ENCODE data around the gene RGS2.

Gene RGS2

DNA sequence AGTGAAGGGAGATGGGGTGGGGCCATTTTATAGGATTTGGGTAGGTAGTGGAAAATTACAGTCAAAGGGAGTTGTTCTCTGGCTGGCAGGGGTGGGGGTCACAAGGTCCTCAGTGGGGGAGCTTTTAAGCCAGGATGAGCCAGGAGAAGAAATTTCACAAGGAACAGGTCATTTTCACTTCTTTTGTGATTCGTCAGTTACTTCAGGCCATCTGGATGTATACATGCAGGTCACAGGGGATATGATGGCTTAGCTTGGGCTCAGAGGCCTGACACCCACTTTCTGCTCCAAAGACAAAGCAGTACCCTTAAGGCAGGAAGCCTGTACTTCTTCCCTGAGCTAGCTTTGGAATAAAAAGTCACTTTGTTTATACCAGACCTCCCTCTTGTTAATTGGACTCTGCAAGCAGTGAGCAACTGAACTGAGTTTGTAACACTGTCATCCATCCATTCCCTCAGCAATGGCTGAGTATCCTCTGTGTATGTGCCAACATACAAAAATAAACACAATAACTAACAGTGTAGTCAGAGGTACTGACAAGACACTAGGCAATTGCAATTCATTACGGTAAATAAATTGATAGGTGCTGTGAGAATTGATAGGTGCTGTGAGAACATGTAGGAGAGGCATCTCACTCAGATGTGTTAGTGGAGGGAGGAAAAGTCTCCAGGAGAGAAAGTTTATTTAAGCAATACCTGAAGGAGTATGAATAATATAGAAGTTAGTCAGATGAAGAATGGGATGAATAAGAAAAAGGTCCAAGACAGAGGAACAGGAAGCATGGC is 14.7 kb upstream of the RGS2 start:
- H3K27ac ChIP-seq (ENCODE audit: insufficient read depth, low read depth, low read length, poor library complexity, severe bottlenecking), result no peak overlapping the region

DNA sequence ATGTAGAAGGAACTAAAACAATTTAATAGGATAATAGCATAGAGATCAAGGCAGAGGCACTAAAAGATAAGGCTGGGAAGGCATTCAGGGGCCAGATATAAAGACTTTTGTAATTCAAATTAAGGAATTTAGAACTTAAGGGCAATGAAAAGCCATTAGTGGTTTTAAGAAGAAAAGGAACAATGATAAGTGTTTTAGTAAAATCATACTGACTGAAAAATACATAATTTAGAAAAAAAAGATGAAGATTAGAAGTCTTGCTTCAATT is 14.1 kb upstream of the RGS2 start:
- H3K9me3 ChIP-seq (ENCODE audit: control insufficient read depth, low read length), result no peaks in the 10 kb centered on the region
- H3K27me3 ChIP-seq (ENCODE audit: control insufficient read depth, insufficient read depth, low read length, poor library complexity, severe bottlenecking), result no peaks in the 10 kb centered on the region
- no peaks in the 10 kb centered on the region for H3K4me1 ChIP-seq (ENCODE audit: control insufficient read depth, insufficient read depth, low read length)
- H3K36me3 ChIP-seq (ENCODE audit: control insufficient read depth, insufficient read depth, low read length), result no peaks in the 10 kb centered on the region
- no peak overlapping the region for H3K27ac ChIP-seq (ENCODE audit: insufficient read depth, low read depth, low read length, poor library complexity, severe bottlenecking)
- H3K4me3 ChIP-seq (ENCODE audit: insufficient read depth, low read depth, low read length), result no peak overlapping the region

More for the DNA sequence above, 14.7 kb upstream of the RGS2 start:
- Histone ChIP-seq H3K4me1 (ENCODE audit: control insufficient read depth, insufficient read depth, low read length) (no peaks in the 10 kb centered on the region), H3K4me3 (ENCODE audit: insufficient read depth, low read depth, low read length) (no peak overlapping the region), H3K27me3 (ENCODE audit: control insufficient read depth, insufficient read depth, low read length, poor library complexity, severe bottlenecking) (no peaks in the 10 kb centered on the region), H3K9me3 (ENCODE audit: control insufficient read depth, low read length) (no peaks in the 10 kb centered on the region), H3K36me3 (ENCODE audit: control insufficient read depth, insufficient read depth, low read length) (no peaks in the 10 kb centered on the region)
- 83 to 85% methylated on average over 2 of the region's 2 CpGs for WGBS, 2 experiments

GRCh38 chr1:192795916-192796618 is 12.8 kb upstream of the RGS2 start:
- H3K4me1 ChIP-seq (ENCODE audit: control insufficient read depth, insufficient read depth, low read length), result no peaks in the 10 kb centered on the region

GRCh38 chr1:192797143-192797542 is 11.7 kb upstream of the RGS2 start:
- Histone ChIP-seq H3K36me3 (ENCODE audit: control insufficient read depth, insufficient read depth, low read length) (no peaks in the 10 kb centered on the region), H3K4me3 (ENCODE audit: insufficient read depth, low read depth, low read length) (no peak overlapping the region), H3K4me1 (ENCODE audit: control insufficient read depth, insufficient read depth, low read length) (no peaks in the 10 kb centered on the region), H3K9me3 (ENCODE audit: control insufficient read depth, low read length) (no peaks in the 10 kb centered on the region), H3K27ac (ENCODE audit: insufficient read depth, low read depth, low read length, poor library complexity, severe bottlenecking) (no peak overlapping the region), H3K27me3 (ENCODE audit: control insufficient read depth, insufficient read depth, low read length, poor library complexity, severe bottlenecking) (no peaks in the 10 kb centered on the region)
- WGBS, 2 experiments, result 95 to 96% methylated on average over 1 of the region's 1 CpG

More at GRCh38 chr1:192795916-192796618, 12.8 kb upstream of the RGS2 start:
- 94 to 96% methylated on average over 1 of the region's 1 CpG for WGBS, 2 experiments
- Histone ChIP-seq H3K4me3 (ENCODE audit: insufficient read depth, low read depth, low read length) (no peak overlapping the region), H3K27me3 (ENCODE audit: control insufficient read depth, insufficient read depth, low read length, poor library complexity, severe bottlenecking) (no peaks in the 10 kb centered on the region), H3K36me3 (ENCODE audit: control insufficient read depth, insufficient read depth, low read length) (no peaks in the 10 kb centered on the region), H3K9me3 (ENCODE audit: control insufficient read depth, low read length) (no peaks in the 10 kb centered on the region), H3K27ac (ENCODE audit: insufficient read depth, low read depth, low read length, poor library complexity, severe bottlenecking) (no peak overlapping the region)

- no peak overlapping the region for H3K27ac ChIP-seq (ENCODE audit: insufficient read depth, low read depth, low read length, poor library complexity, severe bottlenecking)
- no peaks in the 10 kb centered on the region for H3K9me3 ChIP-seq (ENCODE audit: control insufficient read depth, low read length)
- no peaks in the 10 kb centered on the region for H3K27me3 ChIP-seq (ENCODE audit: control insufficient read depth, insufficient read depth, low read length, poor library complexity, severe bottlenecking)
- H3K36me3 ChIP-seq (ENCODE audit: control insufficient read depth, insufficient read depth, low read length), result no peaks in the 10 kb centered on the region
- H3K4me3 ChIP-seq (ENCODE audit: insufficient read depth, low read depth, low read length), result no peak overlapping the region
- WGBS, 2 experiments, result 87 to 91% methylated on average over 7 of the region's 7 CpGs
- no peaks in the 10 kb centered on the region for H3K4me1 ChIP-seq (ENCODE audit: control insufficient read depth, insufficient read depth, low read length)
Measured at GRCh38 chr1:192797891-192798290, 10.9 kb upstream of the RGS2 start.

DNA sequence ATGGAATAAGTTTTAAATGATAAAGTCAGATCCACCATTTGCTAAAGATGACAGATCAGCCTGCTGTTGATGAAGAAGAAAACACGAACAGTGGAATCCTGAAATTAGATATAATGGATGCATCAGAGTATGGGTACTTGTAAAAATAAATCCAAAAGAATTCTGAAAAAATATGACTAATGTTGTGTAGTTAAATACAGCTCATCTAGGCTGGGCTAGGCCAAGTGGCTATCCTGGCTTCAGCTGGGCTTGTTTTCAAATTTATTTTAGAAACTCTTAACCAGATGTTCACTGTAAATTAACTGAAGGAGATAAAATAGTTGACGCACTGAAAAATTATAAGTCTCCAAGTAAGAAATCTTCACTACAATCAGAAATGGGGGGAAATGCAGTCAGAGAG is 7.4 kb upstream of the RGS2 start:
- H3K27me3 ChIP-seq (ENCODE audit: control insufficient read depth, insufficient read depth, low read length, poor library complexity, severe bottlenecking), result no peaks in the 10 kb centered on the region
- no peaks in the 10 kb centered on the region for H3K36me3 ChIP-seq (ENCODE audit: control insufficient read depth, insufficient read depth, low read length)
- no peaks in the 10 kb centered on the region for H3K9me3 ChIP-seq (ENCODE audit: control insufficient read depth, low read length)
- no peaks in the 10 kb centered on the region for H3K4me1 ChIP-seq (ENCODE audit: control insufficient read depth, insufficient read depth, low read length)
- H3K27ac ChIP-seq (ENCODE audit: insufficient read depth, low read depth, low read length, poor library complexity, severe bottlenecking), result no peak overlapping the region
- H3K4me3 ChIP-seq (ENCODE audit: insufficient read depth, low read depth, low read length), result no peak overlapping the region
- WGBS, 2 experiments, result 88 to 97% methylated on average over 1 to 2 of the region's 2 CpGs

DNA sequence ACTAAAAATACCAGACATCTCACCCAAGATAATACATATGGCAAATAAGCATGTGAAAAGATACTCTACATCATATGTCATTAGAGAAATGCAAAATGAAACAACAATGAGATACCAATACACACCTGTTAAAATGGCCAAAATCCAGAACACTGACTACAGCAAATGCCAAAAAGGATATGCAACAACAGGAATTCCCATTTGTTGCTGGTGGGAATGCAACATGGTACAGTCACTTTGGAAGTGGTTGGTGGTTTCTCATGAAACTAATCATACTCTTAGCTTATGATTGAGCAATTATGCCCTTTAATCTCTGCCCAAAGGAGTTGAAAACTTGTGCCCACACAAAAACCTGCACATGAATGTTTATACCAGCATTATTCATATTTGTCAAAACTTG is 6.4 kb upstream of the RGS2 start:
- no peaks in the 10 kb centered on the region for H3K9me3 ChIP-seq (ENCODE audit: control insufficient read depth, low read length)
- no peaks in the 10 kb centered on the region for H3K36me3 ChIP-seq (ENCODE audit: control insufficient read depth, insufficient read depth, low read length)
- no peak overlapping the region for H3K27ac ChIP-seq (ENCODE audit: insufficient read depth, low read depth, low read length, poor library complexity, severe bottlenecking)
- no peak overlapping the region for H3K4me3 ChIP-seq (ENCODE audit: insufficient read depth, low read depth, low read length)
- H3K27me3 ChIP-seq (ENCODE audit: control insufficient read depth, insufficient read depth, low read length, poor library complexity, severe bottlenecking), result peaks cover 3% of the 10 kb centered on the region
- no peaks in the 10 kb centered on the region for H3K4me1 ChIP-seq (ENCODE audit: control insufficient read depth, insufficient read depth, low read length)

DNA sequence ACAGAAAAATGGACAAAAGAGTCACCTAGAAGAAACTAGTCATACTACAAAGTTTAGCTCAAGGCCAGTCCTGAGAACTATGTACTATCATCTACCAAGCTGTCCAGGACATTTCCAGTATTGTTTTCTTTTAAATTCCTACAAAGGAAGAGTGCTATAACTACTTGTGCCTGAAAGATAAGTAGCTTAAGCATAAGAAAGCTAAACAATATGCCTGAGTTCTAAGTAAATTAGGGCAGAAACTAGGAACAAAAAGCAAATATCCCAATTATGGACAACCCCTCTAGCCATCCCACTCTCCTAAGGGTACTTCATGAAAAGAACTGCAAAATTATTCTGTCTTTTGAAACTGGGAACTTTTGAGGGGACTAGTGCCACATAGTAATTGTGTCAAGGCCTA is 5.3 kb upstream of the RGS2 start:
- no peaks in the 10 kb centered on the region for H3K36me3 ChIP-seq (ENCODE audit: control insufficient read depth, insufficient read depth, low read length)
- H3K9me3 ChIP-seq (ENCODE audit: control insufficient read depth, low read length), result no peaks in the 10 kb centered on the region
- H3K27ac ChIP-seq (ENCODE audit: insufficient read depth, low read depth, low read length, poor library complexity, severe bottlenecking), result no peak overlapping the region
- H3K27me3 ChIP-seq (ENCODE audit: control insufficient read depth, insufficient read depth, low read length, poor library complexity, severe bottlenecking), result peaks cover 13% of the 10 kb centered on the region
- no peaks in the 10 kb centered on the region for H3K4me1 ChIP-seq (ENCODE audit: control insufficient read depth, insufficient read depth, low read length)
- no peak overlapping the region for H3K4me3 ChIP-seq (ENCODE audit: insufficient read depth, low read depth, low read length)

DNA sequence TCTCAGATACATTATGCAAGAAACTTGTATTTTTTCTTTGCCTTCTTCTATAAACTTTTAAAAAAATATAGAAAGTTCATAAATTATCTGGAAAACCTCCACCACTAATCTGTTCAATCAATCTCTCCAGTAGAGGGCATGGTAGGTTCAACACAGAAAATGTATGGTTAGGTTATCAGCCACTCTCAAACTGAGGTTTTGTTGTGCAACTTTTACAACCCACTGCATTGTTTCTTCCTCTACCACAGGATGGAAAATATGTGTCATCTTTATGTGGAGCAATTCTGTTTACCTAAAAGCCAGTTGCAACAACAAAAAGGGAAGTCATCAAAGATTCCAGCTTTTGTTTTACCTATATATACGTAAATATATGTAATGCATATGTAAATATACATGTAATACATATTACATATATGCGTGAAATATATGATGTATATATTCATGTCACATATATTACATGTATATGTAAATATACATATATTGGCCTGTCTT is 3.0 kb upstream of the RGS2 start:
- no CpG with 5 or more reads among the region's 2 CpGs for WGBS, 2 experiments
- Histone ChIP-seq H3K27ac (ENCODE audit: insufficient read depth, low read depth, low read length, poor library complexity, severe bottlenecking) (no peak overlapping the region), H3K4me1 (ENCODE audit: control insufficient read depth, insufficient read depth, low read length) (no peaks in the 10 kb centered on the region), H3K27me3 (ENCODE audit: control insufficient read depth, insufficient read depth, low read length, poor library complexity, severe bottlenecking) (peaks cover 13% of the 10 kb centered on the region), H3K36me3 (ENCODE audit: control insufficient read depth, insufficient read depth, low read length) (no peaks in the 10 kb centered on the region), H3K9me3 (ENCODE audit: control insufficient read depth, low read length) (no peaks in the 10 kb centered on the region), H3K4me3 (ENCODE audit: insufficient read depth, low read depth, low read length) (no peak overlapping the region)

DNA sequence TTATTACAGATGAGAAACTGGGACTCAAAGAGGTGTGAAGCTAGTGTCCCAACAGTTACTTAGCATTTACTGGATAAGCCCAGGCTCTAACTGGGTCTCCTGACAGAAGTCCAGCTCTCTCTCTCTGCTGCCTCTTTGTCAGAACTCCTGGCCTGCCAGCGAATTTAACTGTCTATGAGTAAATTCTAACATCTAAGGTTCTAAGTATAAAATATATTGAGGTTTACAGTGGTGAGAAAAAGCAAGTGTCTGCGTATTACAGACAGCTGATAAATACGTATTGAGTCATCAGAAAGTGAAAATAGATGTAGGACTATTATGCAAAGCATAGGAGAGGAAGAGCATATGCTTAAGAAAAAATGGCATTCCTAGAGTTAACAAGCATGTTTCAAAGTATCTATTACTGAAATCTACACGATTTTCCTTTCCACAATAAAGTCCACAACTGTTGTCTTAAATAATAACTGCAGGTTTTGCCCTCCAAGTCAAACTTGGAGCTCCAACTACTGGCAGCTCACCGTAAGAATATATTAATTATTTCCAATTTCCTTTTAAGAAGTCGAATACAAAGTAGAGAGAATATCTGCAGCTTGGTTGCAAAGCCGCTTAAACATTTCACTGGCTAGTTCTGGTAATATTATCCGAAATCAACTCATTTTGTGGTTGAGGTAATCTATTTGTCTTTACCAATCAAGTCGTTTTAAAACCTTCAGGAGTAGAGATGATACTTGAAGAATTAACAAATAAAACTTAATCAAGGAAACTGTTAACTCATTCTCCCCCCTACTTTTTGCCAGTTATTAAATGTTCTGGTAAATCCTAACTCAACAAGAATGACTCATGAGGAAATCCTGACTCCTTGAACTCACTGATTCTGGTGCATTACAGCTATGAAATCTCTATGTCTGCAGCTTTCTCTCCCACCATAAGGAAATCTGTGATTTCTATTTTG is 1.4 kb upstream of the RGS2 start:
- H3K27ac ChIP-seq (ENCODE audit: insufficient read depth, low read depth, low read length, poor library complexity, severe bottlenecking), result no peak overlapping the region
- peaks cover 13% of the 10 kb centered on the region for H3K27me3 ChIP-seq (ENCODE audit: control insufficient read depth, insufficient read depth, low read length, poor library complexity, severe bottlenecking)
- peaks cover 7% of the 10 kb centered on the region for H3K36me3 ChIP-seq (ENCODE audit: control insufficient read depth, insufficient read depth, low read length)
- no peak overlapping the region for H3K4me3 ChIP-seq (ENCODE audit: insufficient read depth, low read depth, low read length)
- H3K4me1 ChIP-seq (ENCODE audit: control insufficient read depth, insufficient read depth, low read length), result no peaks in the 10 kb centered on the region
- 86 to 94% methylated on average over 8 of the region's 9 CpGs for WGBS, 2 experiments
- no peaks in the 10 kb centered on the region for H3K9me3 ChIP-seq (ENCODE audit: control insufficient read depth, low read length)
